Bronchial epithelial cell (primary cell): ENCODE measurements around the gene RGS3. TPM values are rescaled to one million over a fixed set of nuclear protein-coding genes. Genes with fewer than 3 reads are reported as not detected.

ENCODE experiments used
- DNase-seq: peaks from one replicate; pipeline ENCODE4 v3.0.0-alpha.2; 2010; ENCODE audit warnings: low read depth
- FAIRE-seq: peaks from 2 replicates; lab custom pipeline; 2011; peaks lifted over from hg19 to GRCh38; lab: Jason Lieb, UNC
- H3K27me3 ChIP-seq: 2 replicates; pipeline ENCODE4 v1.5.1; 2011; ENCODE audit warnings: low read length; ENCODE audit not compliant: control insufficient read depth, insufficient read depth
- H3K36me3 ChIP-seq: 2 replicates; pipeline ENCODE4 v1.5.1; 2011; ENCODE audit warnings: low read length; ENCODE audit not compliant: control insufficient read depth, insufficient read depth
- H3K4me3 ChIP-seq: 2 replicates; pipeline ENCODE4 v1.5.1; 2011; ENCODE audit warnings: mild to moderate bottlenecking, low read depth, low read length, control low read depth
- CTCF ChIP-seq: IDR thresholded peaks from 2 replicates; pipeline ENCODE4 v1.5.1; 2011; ENCODE audit warnings: mild to moderate bottlenecking, moderate library complexity, low read length, control low read depth, inconsistent platforms; ENCODE audit not compliant: insufficient read depth, severe bottlenecking
- total RNA-seq: library from RNA; depleted of rRNA; stranded (reverse); fragments of >200 nt; gene quantifications from 2 replicates; pipeline ENCODE4 v1.2.1, GENCODE V29; 2014

Gene RGS3
- total RNA-seq, 1 donor from 2014 or later, result 22.1 TPM

- no peak for TF ChIP-seq CTCF
- DNase-seq (no peak), FAIRE-seq (peak; percentile 47)
- no peak overlapping the region for H3K4me3 ChIP-seq
- peaks cover 9% of the 10 kb centered on the region for H3K36me3 ChIP-seq
- H3K27me3 ChIP-seq, result no peaks in the 10 kb centered on the region
These were observed 137.5 kb downstream of the RGS3 start for GRCh38 chr9:113600871-113601614.

- FAIRE-seq, result no peak
- peaks cover 4% of the 10 kb centered on the region for H3K36me3 ChIP-seq
These were observed 138.1 kb downstream of the RGS3 start for GRCh38 chr9:113601656-113602055.

GRCh38 chr9:113602126-113603047, 138.9 kb downstream of the RGS3 start:
- DNase-seq, result peak; percentile 82
- peaks cover 2% of the 10 kb centered on the region for H3K36me3 ChIP-seq
- H3K27me3 ChIP-seq, result no peaks in the 10 kb centered on the region
- FAIRE-seq, result no peak
- no peak for TF ChIP-seq CTCF
- no peak overlapping the region for H3K4me3 ChIP-seq

More at GRCh38 chr9:113601656-113602055, 138.1 kb downstream of the RGS3 start:
- DNase-seq, result no peak
- H3K27me3 ChIP-seq, result no peaks in the 10 kb centered on the region
- H3K4me3 ChIP-seq, result no peak overlapping the region
- TF ChIP-seq CTCF, result no peak

- Histone ChIP-seq H3K27me3 (no peaks in the 10 kb centered on the region), H3K36me3 (no peaks in the 10 kb centered on the region), H3K4me3 (no peak overlapping the region)
- FAIRE-seq, result no peak
- TF ChIP-seq CTCF, result no peak
- DNase-seq, result no peak
These were observed 139.5 kb downstream of the RGS3 start for GRCh38 chr9:113603048-113603375.

- H3K27me3 ChIP-seq, result no peaks in the 10 kb centered on the region
- DNase-seq (no peak), FAIRE-seq (no peak)
- no peaks in the 10 kb centered on the region for H3K36me3 ChIP-seq
- H3K4me3 ChIP-seq, result no peak overlapping the region
- no peak for TF ChIP-seq CTCF
These were observed 140.2 kb downstream of the RGS3 start for GRCh38 chr9:113603773-113604172.
